Astrocyte of the cerebellum (primary cell): Measurements from ENCODE around the gene CDH4.
A peak's percentile ranks its signal among the peaks of the same experiment; 100 is the strongest.

ENCODE experiments used
- DNase-seq: peaks from one replicate; pipeline ENCODE4 v3.0.0-alpha.2; 2011; ENCODE audit warnings: low read depth
- H3K4me3 ChIP-seq: 2 replicates; pipeline ENCODE4 v1.5.1; 2011; ENCODE audit warnings: mild to moderate bottlenecking, low read depth, low read length, moderate library complexity
- CTCF ChIP-seq: IDR thresholded peaks from 2 replicates; pipeline ENCODE4 v1.5.1; 2012; ENCODE audit warnings: low read length, low read depth, moderate library complexity, mild to moderate bottlenecking; ENCODE audit errors: missing control alignments
- in situ Hi-C: cut with HindIII; loops from 2 replicates; pipeline ENCODE4 v1.10.0; 2017; ENCODE audit warnings: low sequenced_read_pairs

CDH4 gene

DNA sequence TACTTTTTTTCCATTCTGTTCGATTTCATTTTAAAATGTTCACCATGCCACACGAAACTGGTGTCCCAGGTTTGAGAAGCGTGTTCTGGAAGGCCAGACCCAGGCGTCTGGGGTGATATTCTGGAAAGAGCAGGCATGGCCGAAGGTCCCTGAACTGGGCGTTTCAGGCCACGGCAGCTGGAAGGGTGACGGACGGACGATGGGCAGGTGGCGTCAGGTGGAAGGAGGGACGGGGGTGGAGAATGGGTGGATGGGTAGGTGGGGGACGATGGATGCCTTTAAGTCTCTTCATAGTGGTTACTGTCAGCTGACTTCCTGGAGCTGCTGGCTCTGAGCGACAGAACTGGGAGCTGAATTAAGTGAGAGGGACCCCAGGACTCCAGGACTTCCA is 44.6 kb downstream of the CDH4 start:
- no peak for TF ChIP-seq CTCF
- DNase-seq, result no peak
- in situ Hi-C loops, result no loop called here
- H3K4me3 ChIP-seq, result no peak overlapping the region

- H3K4me3 ChIP-seq, result no peak overlapping the region
- in situ Hi-C loops, result no loop called here
- TF ChIP-seq CTCF, result no peak
- DNase-seq, result no peak
These were observed 45.4 kb downstream of the CDH4 start for GRCh38 chr20:61297491-61297890.

- H3K4me3 ChIP-seq, result no peak overlapping the region
- TF ChIP-seq CTCF, result no peak
- in situ Hi-C loops, result no loop called here
- DNase-seq, result peak; percentile 86
These were observed 45.9 kb downstream of the CDH4 start for GRCh38 chr20:61297986-61298385.

DNA sequence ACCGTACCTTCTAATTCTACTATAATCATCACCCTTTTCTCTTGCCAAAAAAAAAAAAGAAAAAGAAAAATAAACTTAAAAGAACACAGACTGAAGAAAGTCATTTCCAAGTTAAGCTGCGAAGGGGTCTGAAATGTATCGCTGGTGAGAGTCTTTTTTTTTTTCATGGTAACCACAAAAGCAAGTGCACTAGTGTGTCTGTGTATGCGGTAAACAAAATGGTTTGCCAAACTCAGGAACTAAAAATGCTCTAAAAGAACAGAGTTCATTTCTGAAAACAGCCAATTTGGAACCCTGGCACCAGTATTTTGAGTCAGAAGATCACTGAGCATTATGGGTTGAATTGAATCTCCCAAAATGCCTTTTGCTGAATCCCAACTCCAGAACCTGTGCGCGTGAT is 46.6 kb downstream of the CDH4 start:
- in situ Hi-C loops, result no loop called here
- no peak overlapping the region for H3K4me3 ChIP-seq
- peak; percentile 16 for DNase-seq
- TF ChIP-seq CTCF, result no peak

GRCh38 chr20:61299104-61299503 is 47.0 kb downstream of the CDH4 start:
- H3K4me3 ChIP-seq, result no peak overlapping the region
- TF ChIP-seq CTCF, result no peak
- in situ Hi-C loops, result no loop called here
- no peak for DNase-seq

DNA sequence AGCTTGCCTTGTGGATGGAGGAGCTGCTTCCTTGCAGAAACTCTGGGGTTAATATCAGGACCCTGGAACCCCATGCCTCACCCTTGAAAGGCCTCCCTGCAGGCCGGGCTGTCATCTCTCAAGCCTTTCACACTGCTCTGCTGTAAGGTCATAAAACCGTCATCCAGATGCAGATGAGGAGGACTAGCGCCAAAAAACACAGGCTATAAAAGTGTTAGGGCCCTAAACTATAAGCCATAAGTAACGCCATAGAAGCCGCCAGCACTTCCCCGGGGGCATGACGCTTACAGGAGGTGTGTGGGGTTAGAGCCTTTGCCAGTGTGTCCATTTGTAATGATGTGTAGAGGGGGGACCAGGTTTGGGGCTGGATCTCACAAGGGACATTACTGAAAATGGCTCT is 47.6 kb downstream of the CDH4 start:
- TF ChIP-seq CTCF, result no peak
- in situ Hi-C loops, result no loop called here
- DNase-seq, result no peak
- H3K4me3 ChIP-seq, result no peak overlapping the region

GRCh38 chr20:61300293-61300692 is 48.2 kb downstream of the CDH4 start:
- no peak overlapping the region for H3K4me3 ChIP-seq
- DNase-seq, result no peak
- no peak for TF ChIP-seq CTCF
- in situ Hi-C loops, result no loop called here
